ENCODE results near the gene CEND1. TPM values are rescaled to one million over a fixed set of nuclear protein-coding genes. Genes with fewer than 3 reads are reported as not detected.

CEND1 gene
- total and polyA plus RNA-seq, 2 experiments from 2014 or later = 1.6 to 8.2 TPM

GRCh38 chr11:821512-822371, 31.9 kb upstream of the CEND1 start:
- Histone ChIP-seq H3K36me3 (peaks cover 7% of the 10 kb centered on the region), H3K9me3 (ENCODE audit: low read depth) (no peaks in the 10 kb centered on the region), H3K27me3 (no peaks in the 10 kb centered on the region), H3K4me1 (ENCODE audit: low read depth) (peaks cover 4% of the 10 kb centered on the region), H3K27ac (no peak overlapping the region), H3K4me3 (no peak overlapping the region)
- DNase-seq (ENCODE audit: low read depth in 1 of 2, low spot score in 1 of 2) = no peak
- no peak for TF ChIP-seq CTCF (IDR thresholded peaks at IDR 0.05; ENCODE audit: low read depth, low read length)

- H3K4me1 ChIP-seq (ENCODE audit: low read depth) = no peaks in the 10 kb centered on the region
- DNase-seq (ENCODE audit: low read depth in 1 of 2, low spot score in 1 of 2) = peak in 1 of 2 donors; percentile 60
- no peak for TF ChIP-seq CTCF (IDR thresholded peaks at IDR 0.05; ENCODE audit: low read depth, low read length)
- peaks cover 7% of the 10 kb centered on the region for H3K36me3 ChIP-seq
- H3K4me3 ChIP-seq = peak overlapping the region; percentile 94
- no peaks in the 10 kb centered on the region for H3K9me3 ChIP-seq (ENCODE audit: low read depth)
- no peaks in the 10 kb centered on the region for H3K27me3 ChIP-seq
- H3K27ac ChIP-seq = peak overlapping the region; percentile 95
Observed at GRCh38 chr11:820655-821511, 31.0 kb upstream of the CEND1 start.

GRCh38 chr11:819943-820649, 30.2 kb upstream of the CEND1 start:
- peak overlapping the region; percentile 95 for H3K27ac ChIP-seq
- TF ChIP-seq CTCF (IDR thresholded peaks at IDR 0.05; ENCODE audit: low read depth, low read length) = no peak
- no peaks in the 10 kb centered on the region for H3K4me1 ChIP-seq (ENCODE audit: low read depth)

GRCh38 chr11:819129-819931, 29.4 kb upstream of the CEND1 start:
- DNase-seq (ENCODE audit: low read depth in 1 of 2, low spot score in 1 of 2) = peak; percentile 91 to 98
- peak overlapping the region; percentile 94 for H3K4me3 ChIP-seq
- H3K9me3 ChIP-seq (ENCODE audit: low read depth) = no peaks in the 10 kb centered on the region
- H3K4me1 ChIP-seq (ENCODE audit: low read depth) = no peaks in the 10 kb centered on the region
- H3K27ac ChIP-seq = peak overlapping the region; percentile 95
- TF ChIP-seq CTCF (IDR thresholded peaks at IDR 0.05; ENCODE audit: low read depth, low read length) = no peak
- peaks cover 5% of the 10 kb centered on the region for H3K36me3 ChIP-seq
- no peaks in the 10 kb centered on the region for H3K27me3 ChIP-seq

More at GRCh38 chr11:819943-820649, 30.2 kb upstream of the CEND1 start:
- DNase-seq (ENCODE audit: low read depth in 1 of 2, low spot score in 1 of 2) = peak; percentile 72 to 96
- peaks cover 7% of the 10 kb centered on the region for H3K36me3 ChIP-seq
- H3K4me3 ChIP-seq = peak overlapping the region; percentile 94
- no peaks in the 10 kb centered on the region for H3K27me3 ChIP-seq
- no peaks in the 10 kb centered on the region for H3K9me3 ChIP-seq (ENCODE audit: low read depth)
